GM10248 (cell line): ENCODE results near the gene MTM1.
A peak's percentile ranks its signal among the peaks of the same experiment; 100 is the strongest.

Experiments used
- CTCF ChIA-PET: fragments of 300-600 bp; sonication (Branson Sonifier 250); formaldehyde crosslinking; extraction: SDS; loops from one replicate; lab custom pipeline; 2021; ENCODE audit warnings: antibody characterized with exemption; lab: Yijun Ruan, JAX
- POLR2A ChIA-PET: fragments of 350-650 bp; sonication (Branson Sonifier 250); formaldehyde crosslinking; extraction: SDS; loops from one replicate; lab custom pipeline; 2020; ENCODE audit warnings: antibody characterized with exemption; lab: Yijun Ruan, JAX
- DNase-seq: peaks from one replicate; pipeline ENCODE4 v3.0.0; 2012; ENCODE audit errors: extremely low spot score
- TF ChIP-seq, protein P1 (sequence below): IDR thresholded peaks from 2 replicates; pipeline ENCODE4 v1.5.1; 2012; ENCODE audit warnings: mild to moderate bottlenecking, low read depth; ENCODE audit errors: extremely low read depth, missing control alignments, control extremely low read depth

The MTM1 gene

DNA sequence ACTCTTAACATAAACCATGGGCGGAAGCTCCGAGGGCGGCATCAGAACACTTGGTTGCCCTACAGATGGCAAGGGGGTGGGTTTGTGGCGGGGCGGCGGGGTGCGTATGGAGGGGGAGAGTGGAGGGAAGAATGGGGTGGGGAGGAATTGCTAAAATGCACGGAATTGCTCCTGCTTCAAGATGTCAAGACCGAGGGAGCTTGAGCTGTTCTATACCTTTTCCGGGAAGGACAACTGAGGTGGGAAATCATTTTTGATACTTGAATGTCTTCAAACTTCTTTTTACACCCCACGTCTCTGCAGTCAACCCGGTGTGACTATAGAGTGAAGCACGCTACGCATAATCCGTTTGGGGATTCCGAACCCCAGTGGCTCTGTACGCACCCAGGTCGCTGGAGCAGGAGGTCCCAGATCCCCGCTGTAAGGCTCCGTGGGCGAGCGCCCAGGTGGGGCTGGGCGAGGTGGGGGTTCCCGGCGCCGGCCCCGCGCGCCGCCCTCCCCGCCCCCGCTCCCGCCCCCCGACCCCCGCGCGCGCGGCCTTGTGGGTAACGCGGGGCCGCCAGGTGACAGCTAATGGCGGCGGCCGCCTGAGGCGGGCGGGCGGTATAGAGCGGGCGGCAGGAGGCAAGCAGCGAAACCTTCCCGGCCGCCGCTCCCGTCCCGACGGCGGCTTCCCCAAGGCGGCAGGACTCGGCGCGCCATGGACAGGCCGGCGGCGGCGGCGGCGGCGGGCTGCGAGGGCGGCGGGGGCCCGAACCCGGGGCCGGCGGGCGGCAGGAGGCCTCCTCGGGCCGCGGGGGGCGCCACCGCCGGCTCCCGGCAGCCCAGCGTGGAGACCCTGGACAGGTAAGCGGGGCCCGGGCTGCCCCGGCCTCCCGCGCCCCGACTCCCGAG lies 124.7 kb downstream of the MTM1 start, which contains the start of gene MTMR1:
MTMR1 (plus strand) TSS at position 566 of the 894 bp plus-strand sequence; CDS start at position 701, 135 bp downstream.
- TF ChIP-seq, protein P1, sequence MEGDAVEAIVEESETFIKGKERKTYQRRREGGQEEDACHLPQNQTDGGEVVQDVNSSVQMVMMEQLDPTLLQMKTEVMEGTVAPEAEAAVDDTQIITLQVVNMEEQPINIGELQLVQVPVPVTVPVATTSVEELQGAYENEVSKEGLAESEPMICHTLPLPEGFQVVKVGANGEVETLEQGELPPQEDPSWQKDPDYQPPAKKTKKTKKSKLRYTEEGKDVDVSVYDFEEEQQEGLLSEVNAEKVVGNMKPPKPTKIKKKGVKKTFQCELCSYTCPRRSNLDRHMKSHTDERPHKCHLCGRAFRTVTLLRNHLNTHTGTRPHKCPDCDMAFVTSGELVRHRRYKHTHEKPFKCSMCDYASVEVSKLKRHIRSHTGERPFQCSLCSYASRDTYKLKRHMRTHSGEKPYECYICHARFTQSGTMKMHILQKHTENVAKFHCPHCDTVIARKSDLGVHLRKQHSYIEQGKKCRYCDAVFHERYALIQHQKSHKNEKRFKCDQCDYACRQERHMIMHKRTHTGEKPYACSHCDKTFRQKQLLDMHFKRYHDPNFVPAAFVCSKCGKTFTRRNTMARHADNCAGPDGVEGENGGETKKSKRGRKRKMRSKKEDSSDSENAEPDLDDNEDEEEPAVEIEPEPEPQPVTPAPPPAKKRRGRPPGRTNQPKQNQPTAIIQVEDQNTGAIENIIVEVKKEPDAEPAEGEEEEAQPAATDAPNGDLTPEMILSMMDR: no peak
- ChIA-PET CTCF (interaction anchor here (1.4 to 2.1 kb wide), 2 partner anchors 9 to 16 kb away, joined by 3 to 15 read pairs; no protein-coding TSS in a partner anchor), POLR2A (no interaction called here)
- peak; percentile 67 for DNase-seq

DNA sequence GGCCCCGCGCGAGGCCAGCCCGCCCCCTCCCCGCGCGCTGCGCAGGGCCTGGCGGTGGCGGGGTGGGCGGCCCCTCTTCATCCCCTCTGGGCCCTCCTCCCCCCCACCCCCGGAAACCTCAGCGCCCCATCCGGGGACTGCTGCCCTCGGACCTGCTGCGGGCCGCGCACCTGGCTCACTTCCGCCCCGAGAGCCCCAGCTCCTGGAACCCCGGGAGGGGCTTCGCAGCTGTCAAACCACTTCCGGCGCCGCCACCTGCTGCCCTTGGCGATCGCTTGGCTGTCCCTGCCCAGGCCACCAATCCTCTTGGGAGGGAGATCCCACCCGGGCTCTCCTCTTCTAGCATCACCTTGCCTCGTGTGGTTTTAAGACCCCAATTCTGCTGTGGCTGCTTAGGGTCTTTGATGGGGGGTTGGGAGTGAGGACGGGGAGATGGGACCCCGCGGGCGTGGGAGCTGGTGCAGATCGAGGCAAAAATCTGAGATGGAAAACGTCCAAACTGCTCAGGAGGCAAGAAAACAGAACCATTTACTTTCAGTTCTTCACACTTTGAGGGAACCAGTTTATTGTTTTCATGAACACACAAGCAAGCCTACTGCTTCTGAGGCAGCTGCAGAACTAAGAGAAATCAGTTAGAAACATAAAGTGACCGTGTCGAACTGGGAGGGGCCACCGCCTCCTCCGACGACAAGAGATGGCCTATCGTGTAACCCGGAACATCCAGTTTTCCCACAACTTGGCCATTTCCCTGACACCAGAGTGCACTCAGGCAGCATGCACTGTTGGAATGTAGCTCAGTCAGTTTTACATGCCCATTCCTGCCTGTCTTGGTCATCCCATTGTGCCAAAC lies 125.5 kb downstream of the MTM1 start:
- DNase-seq: peak; percentile 87
- ChIA-PET POLR2A (interaction anchor here (0.6 kb wide), 1 partner anchor 10 kb away, joined by 3 read pairs; no protein-coding TSS in a partner anchor), CTCF (interaction anchor here (1.1 to 2.8 kb wide), 4 partner anchors 9 to 24 kb away, joined by 3 to 13 read pairs (median 4); no protein-coding TSS in a partner anchor)
- TF ChIP-seq, protein P1: no peak

DNA sequence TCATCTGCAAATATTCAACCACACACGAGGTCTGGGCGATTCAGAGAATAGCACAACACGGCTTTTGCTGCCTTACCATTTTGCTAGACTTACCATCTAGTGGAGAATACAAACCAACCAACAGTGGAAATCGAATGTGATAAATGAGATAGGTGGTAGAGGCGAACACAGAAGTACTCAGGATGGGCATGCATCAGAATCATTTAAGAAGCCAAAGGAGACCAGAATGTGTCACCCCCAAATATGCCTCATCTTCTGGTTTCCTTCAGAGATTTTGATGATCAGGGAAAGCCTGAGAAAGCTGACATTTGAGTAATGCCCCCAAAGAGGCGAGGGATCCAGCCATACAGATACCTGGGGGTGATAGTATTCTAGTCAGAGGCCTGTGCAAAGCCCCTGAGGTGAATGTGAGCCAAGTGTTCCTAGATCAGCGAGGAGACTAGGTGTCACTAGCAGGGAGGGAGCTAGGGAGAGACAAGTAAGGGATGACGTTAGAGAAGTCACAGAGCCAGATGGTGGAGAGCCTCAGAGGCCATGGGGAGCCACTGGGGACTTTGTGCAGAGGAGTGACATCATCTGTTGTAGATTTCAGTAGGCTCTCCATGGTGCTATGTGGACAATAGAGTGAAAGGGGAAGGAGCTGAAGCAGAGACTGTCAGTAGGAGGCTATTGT lies 126.5 kb downstream of the MTM1 start:
- TF ChIP-seq, protein P1: no peak
- POLR2A ChIA-PET: no interaction called here
- CTCF ChIA-PET: interaction anchor here (1.0 to 2.8 kb wide), 5 partner anchors 8 to 23 kb away, joined by 3 to 13 read pairs (median 3); no protein-coding TSS in a partner anchor
- DNase-seq: peak; percentile 52

DNA sequence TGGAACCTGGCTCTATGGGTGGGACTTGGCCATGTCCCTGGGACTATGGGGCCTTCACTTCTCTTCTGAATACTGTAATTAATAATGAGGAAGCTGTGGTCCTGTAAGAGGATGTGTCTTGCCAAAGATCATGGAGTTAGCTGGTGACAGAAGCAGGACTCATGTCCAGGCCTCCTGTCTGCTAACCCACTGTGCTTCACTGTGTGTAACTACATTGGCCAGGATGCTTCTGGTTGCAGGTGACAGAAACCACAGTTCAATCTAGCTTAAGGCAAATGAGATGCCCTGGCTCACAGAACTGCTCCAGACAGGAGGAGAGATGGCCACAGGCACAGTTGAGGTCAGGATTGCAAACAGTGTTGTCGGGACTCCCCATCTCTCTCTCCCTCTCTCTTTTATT lies 127.9 kb downstream of the MTM1 start:
- ChIA-PET CTCF (interaction anchor here (0.9 to 2.8 kb wide), 2 partner anchors 13 to 15 kb away, joined by 3 to 13 read pairs; no protein-coding TSS in a partner anchor), POLR2A (no interaction called here)
- TF ChIP-seq, protein P1: no peak
- DNase-seq: no peak

DNA sequence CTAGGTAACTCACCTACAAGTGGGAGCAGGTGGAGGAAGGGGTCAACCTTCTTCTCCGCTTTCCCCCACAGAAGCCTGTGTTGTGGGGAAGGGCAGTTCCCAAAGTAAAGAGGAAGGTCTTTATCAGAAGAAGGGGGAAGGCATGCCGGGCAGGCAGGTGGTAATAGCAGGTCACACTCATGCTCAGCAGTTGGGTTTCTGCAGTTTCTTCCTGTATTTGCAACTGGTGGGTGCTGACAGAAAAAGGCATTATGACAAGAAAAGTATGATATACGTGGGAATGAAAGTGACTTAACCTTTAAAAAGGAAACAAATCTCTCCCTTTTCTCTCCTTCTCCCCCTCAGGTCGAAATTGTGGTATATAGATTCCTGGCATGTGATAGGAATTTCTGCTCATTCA lies 128.4 kb downstream of the MTM1 start:
- no peak for DNase-seq
- CTCF ChIA-PET: interaction anchor here (2.8 kb wide), 1 partner anchor 13 kb away, joined by 13 read pairs; no protein-coding TSS in a partner anchor
- TF ChIP-seq, protein P1: no peak
- POLR2A ChIA-PET: no interaction called here
